AG04450 (cell line): ENCODE results near the gene SCTR. TPM values are rescaled to one million over a fixed set of nuclear protein-coding genes. Genes with fewer than 3 reads are reported as not detected.

ENCODE experiments used
- CTCF ChIA-PET: fragments of 300-600, 350-600 bp; formaldehyde crosslinking; extraction: SDS; loops from one replicate; lab custom pipeline; 2022; ENCODE audit warnings: antibody characterized with exemption, inconsistent platforms; lab: Charles Lee
- POLR2A ChIA-PET: fragments of 350-600 bp; formaldehyde crosslinking; extraction: SDS; loops from one replicate; lab custom pipeline; 2021; ENCODE audit warnings: antibody characterized with exemption, inconsistent platforms; lab: Yijun Ruan, JAX
- DNase-seq: peaks from one replicate; pipeline ENCODE4 v3.0.0-alpha.2; 2011; ENCODE audit warnings: low read depth, low spot score
- H3K27ac ChIP-seq: one replicate; pipeline ENCODE4 v1.5.1; 2012; ENCODE audit warnings: low read depth, low read length, control low read depth
- H3K27me3 ChIP-seq: one replicate; pipeline ENCODE4 v1.6.0; 2012; ENCODE audit warnings: low read length; ENCODE audit not compliant: control insufficient read depth, insufficient read depth
- H3K4me3 ChIP-seq: 2 replicates; pipeline ENCODE4 v1.5.1; 2011; ENCODE audit warnings: mild to moderate bottlenecking, low read depth, low read length, control low read depth
- H3K9me3 ChIP-seq: 2 replicates; pipeline ENCODE4 v1.5.1; 2012; ENCODE audit warnings: low read length; ENCODE audit not compliant: control insufficient read depth, insufficient read depth
- polyA plus RNA-seq: library from polyadenylated mRNA; depleted of rRNA; stranded (reverse); fragments of >200 nt; gene quantifications from 2 replicates; pipeline ENCODE4 v1.2.3, GENCODE V29; 2011
- TF ChIP-seq, protein P1 (sequence below): IDR thresholded peaks from 2 replicates; pipeline ENCODE4 v1.5.1; 2011; ENCODE audit warnings: low read depth, low read length, control low read depth, inconsistent platforms

SCTR gene
- polyA plus RNA-seq, 1 experiment, result not detected

DNA sequence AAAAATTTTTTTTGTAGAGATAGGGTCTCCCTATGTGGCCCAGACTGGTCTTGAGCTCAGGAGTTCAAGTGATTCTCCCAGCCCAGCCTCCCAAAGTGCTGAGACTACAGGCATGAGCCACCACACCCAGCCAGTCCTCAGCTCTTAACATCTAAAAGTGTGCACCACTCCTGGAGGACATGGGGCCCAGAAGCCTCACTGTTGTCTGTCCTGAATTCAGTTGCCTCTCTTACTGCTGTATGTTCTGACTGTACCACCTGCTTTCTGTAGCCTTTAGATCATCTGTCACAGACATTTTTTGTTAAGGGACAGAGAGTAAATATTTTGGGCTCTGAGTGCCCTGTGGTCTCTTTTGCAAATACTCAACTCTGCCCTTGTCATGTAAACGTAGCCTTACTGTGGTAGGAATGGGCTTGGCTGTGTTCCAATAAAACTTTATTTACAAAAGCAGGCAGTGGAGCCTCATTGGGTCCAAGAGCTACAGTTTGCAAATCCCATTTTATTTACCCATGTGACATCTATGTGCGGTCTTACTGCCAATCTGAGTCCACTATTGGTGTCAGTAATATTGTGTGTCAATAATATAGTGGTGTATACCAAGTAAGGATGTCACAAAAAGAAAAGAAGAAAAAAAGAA lies 54.5 kb downstream of the SCTR start:
- TF ChIP-seq, protein P1, sequence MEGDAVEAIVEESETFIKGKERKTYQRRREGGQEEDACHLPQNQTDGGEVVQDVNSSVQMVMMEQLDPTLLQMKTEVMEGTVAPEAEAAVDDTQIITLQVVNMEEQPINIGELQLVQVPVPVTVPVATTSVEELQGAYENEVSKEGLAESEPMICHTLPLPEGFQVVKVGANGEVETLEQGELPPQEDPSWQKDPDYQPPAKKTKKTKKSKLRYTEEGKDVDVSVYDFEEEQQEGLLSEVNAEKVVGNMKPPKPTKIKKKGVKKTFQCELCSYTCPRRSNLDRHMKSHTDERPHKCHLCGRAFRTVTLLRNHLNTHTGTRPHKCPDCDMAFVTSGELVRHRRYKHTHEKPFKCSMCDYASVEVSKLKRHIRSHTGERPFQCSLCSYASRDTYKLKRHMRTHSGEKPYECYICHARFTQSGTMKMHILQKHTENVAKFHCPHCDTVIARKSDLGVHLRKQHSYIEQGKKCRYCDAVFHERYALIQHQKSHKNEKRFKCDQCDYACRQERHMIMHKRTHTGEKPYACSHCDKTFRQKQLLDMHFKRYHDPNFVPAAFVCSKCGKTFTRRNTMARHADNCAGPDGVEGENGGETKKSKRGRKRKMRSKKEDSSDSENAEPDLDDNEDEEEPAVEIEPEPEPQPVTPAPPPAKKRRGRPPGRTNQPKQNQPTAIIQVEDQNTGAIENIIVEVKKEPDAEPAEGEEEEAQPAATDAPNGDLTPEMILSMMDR, result no peak
- no peaks in the 10 kb centered on the region for H3K9me3 ChIP-seq
- no peak for DNase-seq
- no peak overlapping the region for H3K4me3 ChIP-seq
- H3K27me3 ChIP-seq, result no peaks in the 10 kb centered on the region
- ChIA-PET POLR2A (no interaction called here), CTCF (interaction anchor here (0.8 to 1.2 kb wide), 2 partner anchors 10 to 459 kb away, joined by 3 read pairs; no protein-coding TSS in a partner anchor)
- no peak overlapping the region for H3K27ac ChIP-seq

DNA sequence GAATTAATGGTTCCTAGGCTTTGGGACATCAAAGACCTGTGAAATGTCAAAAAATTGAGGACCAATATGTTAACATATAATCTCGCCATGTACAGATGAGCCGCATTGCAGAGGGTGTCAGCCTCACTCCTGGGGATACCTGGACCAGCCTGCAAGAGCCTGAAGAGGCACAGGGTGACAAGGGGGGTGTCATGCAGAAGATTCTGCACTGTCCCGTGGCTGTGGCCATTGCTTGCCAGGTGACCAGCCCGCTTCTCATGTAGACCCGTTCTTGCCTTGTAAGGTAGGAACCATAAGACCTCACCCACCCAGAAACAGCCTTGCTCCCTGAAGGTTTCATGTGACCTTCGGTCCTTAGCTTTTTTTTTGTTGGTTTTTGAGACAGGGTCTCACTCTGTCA lies 55.2 kb downstream of the SCTR start:
- POLR2A ChIA-PET, result no interaction called here
- no peak for DNase-seq
- CTCF ChIA-PET, result interaction anchor here (0.8 to 1.2 kb wide), 2 partner anchors 10 to 458 kb away, joined by 3 read pairs; no protein-coding TSS in a partner anchor
- Histone ChIP-seq H3K27me3 (no peaks in the 10 kb centered on the region), H3K9me3 (no peaks in the 10 kb centered on the region), H3K27ac (no peak overlapping the region), H3K4me3 (no peak overlapping the region)
- TF ChIP-seq, protein P1, result no peak

DNA sequence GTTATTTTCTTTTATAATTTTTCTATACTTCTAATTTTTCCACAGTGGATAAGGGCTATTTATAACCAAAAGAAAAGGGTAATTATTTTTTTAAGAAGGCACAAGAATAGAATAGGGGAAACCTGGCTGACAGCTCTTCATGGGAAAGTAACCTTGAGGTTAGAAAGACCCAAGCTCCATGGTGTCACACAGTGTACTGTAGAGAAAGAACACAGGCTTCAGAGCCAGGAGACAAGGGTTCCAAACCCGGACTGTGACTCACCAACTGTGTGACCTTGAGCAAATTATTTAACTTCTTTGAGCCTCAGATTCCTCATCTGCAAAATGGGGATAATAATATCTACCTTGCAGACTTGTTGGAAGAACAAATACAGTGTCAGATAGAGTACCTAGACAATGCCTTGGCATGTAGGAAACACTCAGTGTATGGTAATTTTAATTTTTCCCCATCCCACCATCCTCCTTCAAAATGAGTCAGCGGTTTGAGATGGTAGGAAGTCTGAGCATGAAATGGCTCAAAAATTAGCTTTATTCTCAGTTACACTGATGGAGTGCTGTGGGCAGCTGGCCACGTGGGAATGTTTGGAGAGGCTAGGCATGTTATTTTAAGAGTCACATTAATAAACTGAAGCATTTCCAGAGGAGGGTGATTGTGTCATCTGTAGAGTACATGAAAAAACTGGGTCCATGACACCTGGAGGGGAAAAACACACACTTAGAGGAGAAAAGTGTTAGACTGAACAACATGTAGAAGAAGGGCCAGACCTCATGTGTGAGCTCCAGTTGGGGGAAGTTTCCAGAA lies 55.9 kb downstream of the SCTR start:
- ChIA-PET POLR2A (no interaction called here), CTCF (no interaction called here)
- TF ChIP-seq, protein P1, result no peak
- Histone ChIP-seq H3K27me3 (no peaks in the 10 kb centered on the region), H3K4me3 (no peak overlapping the region), H3K9me3 (no peaks in the 10 kb centered on the region), H3K27ac (no peak overlapping the region)
- no peak for DNase-seq

DNA sequence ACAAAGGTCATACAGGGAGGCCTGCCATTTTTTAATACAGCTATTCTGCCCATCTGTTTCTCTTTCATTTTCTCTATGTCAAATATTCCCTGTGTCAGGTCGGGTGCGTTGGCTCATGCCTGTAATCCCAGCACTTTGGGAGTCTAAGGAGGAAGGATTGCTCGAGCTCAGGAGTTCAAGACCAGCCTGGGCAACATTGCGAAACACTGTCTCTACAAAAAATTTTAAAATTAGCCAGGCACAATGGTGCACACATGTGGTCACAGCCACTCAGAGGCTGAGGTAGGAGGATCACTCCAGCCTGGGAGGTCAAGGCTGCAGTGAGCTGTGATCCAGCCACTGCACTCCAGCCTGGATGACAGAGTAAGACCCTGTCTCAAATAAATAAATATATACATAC lies 57.9 kb downstream of the SCTR start:
- TF ChIP-seq, protein P1, result no peak
- CTCF ChIA-PET, result interaction anchor here (1.6 kb wide), 1 partner anchor 9 kb away, joined by 5 read pairs; no protein-coding TSS in a partner anchor

DNA sequence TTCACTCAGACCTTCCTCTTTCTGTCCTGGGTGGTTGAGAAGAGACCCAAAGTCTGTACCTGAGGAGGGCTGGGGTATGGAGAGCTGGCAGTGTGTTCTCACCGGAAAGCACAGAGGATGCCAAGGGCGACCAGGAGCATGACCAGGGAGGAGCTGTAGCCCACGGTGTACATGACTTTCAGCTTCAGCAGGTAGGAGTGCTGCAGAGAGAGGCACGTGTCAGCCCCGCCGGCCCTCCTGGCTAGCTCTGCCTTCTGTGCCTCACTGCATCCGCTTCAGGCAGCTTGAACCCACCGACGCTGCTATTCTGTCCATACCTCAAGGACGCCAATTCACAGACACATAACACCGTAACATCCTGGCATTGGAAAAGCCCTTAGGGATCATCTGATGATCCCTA lies 58.6 kb downstream of the SCTR start:
- no peaks in the 10 kb centered on the region for H3K9me3 ChIP-seq
- H3K27ac ChIP-seq, result no peak overlapping the region
- no peak for DNase-seq
- ChIA-PET POLR2A (interaction anchor here (0.5 kb wide), 1 partner anchor 317 kb away, joined by 3 read pairs; no protein-coding TSS in a partner anchor), CTCF (interaction anchor here (1.6 kb wide), 1 partner anchor 10 kb away, joined by 5 read pairs; no protein-coding TSS in a partner anchor)
- peaks cover 2% of the 10 kb centered on the region for H3K27me3 ChIP-seq
- no peak overlapping the region for H3K4me3 ChIP-seq
- TF ChIP-seq, protein P1, result no peak

More for the DNA sequence above, 57.9 kb downstream of the SCTR start:
- no peak for DNase-seq
- peaks cover 2% of the 10 kb centered on the region for H3K27me3 ChIP-seq
- H3K9me3 ChIP-seq, result no peaks in the 10 kb centered on the region
- no peak overlapping the region for H3K4me3 ChIP-seq
- POLR2A ChIA-PET, result no interaction called here
- H3K27ac ChIP-seq, result no peak overlapping the region
